Forelimb muscle (tissue), 1 donor: ENCODE results near the gene MRPS15. TPM values are rescaled to one million over a fixed set of nuclear protein-coding genes. Genes with fewer than 3 reads are reported as not detected.
A peak's percentile ranks its signal among the peaks of the same experiment; 100 is the strongest.
"Not testable (repeated sequence)": the region's sequence is repeated elsewhere in the genome, so short reads cannot be mapped to it uniquely, and the experiment has no call there.

ENCODE experiments used
- DNase-seq: peaks from one replicate; pipeline ENCODE4 v3.0.0-alpha.2; 2013; ENCODE audit warnings: low read depth
- polyA plus RNA-seq: library from polyadenylated mRNA; unstranded; fragments of 120-200 nt; gene quantifications from one replicate; pipeline ENCODE4 v1.2.1, GENCODE V29; 2013; ENCODE audit not compliant: insufficient read length

Gene MRPS15
- polyA plus RNA-seq: 56.3 TPM

- DNase-seq: peak; percentile 95
Observed at GRCh38 chr1:36463803-36464604, at the start of gene MRPS15. MRPS15 (minus strand) TSS chr1:36464384; CDS start chr1:36464275, 109 bp downstream.

GRCh38 chr1:36512842-36513241 is 48.7 kb upstream of the MRPS15 start:
- no peak for DNase-seq

GRCh38 chr1:36511804-36512798 is 47.9 kb upstream of the MRPS15 start:
- no peak for DNase-seq

GRCh38 chr1:36511220-36511619 is 47.0 kb upstream of the MRPS15 start:
- not testable (repeated sequence) for DNase-seq

GRCh38 chr1:36510418-36510817 is 46.2 kb upstream of the MRPS15 start:
- DNase-seq: no peak

GRCh38 chr1:36508257-36508656 is 44.1 kb upstream of the MRPS15 start:
- DNase-seq: no peak

GRCh38 chr1:36506276-36506920 is 42.2 kb upstream of the MRPS15 start:
- DNase-seq: no peak

- DNase-seq: no peak
Observed at GRCh38 chr1:36503733-36504132, 39.5 kb upstream of the MRPS15 start.

- DNase-seq: no peak
Observed at GRCh38 chr1:36503159-36503558, 39.0 kb upstream of the MRPS15 start.

GRCh38 chr1:36502616-36503015 is 38.4 kb upstream of the MRPS15 start:
- no peak for DNase-seq

- DNase-seq: not testable (repeated sequence)
Observed at GRCh38 chr1:36501911-36502310, 37.7 kb upstream of the MRPS15 start.

GRCh38 chr1:36497207-36497606 is 33.0 kb upstream of the MRPS15 start:
- no peak for DNase-seq

GRCh38 chr1:36494971-36495370 is 30.8 kb upstream of the MRPS15 start:
- DNase-seq: no peak

- no peak for DNase-seq
Observed at GRCh38 chr1:36493524-36493923, 29.3 kb upstream of the MRPS15 start.

- no peak for DNase-seq
Observed at GRCh38 chr1:36492491-36492890, 28.3 kb upstream of the MRPS15 start.

GRCh38 chr1:36489258-36490051 is 25.3 kb upstream of the MRPS15 start:
- not testable (repeated sequence) for DNase-seq

- DNase-seq: no peak
Observed at GRCh38 chr1:36487906-36488305, 23.7 kb upstream of the MRPS15 start.

- DNase-seq: not testable (repeated sequence)
Observed at GRCh38 chr1:36487336-36487725, 23.1 kb upstream of the MRPS15 start.

GRCh38 chr1:36486439-36487335 is 22.5 kb upstream of the MRPS15 start:
- no peak for DNase-seq

- DNase-seq: no peak
Observed at GRCh38 chr1:36486093-36486438, 21.9 kb upstream of the MRPS15 start.
